Omental fat pad (tissue), 4 donors: ENCODE results near the gene MROH9. TPM values are rescaled to one million over a fixed set of nuclear protein-coding genes. Genes with fewer than 3 reads are reported as not detected.

Source experiments
- ATAC-seq: fragments of 150-250 bp; one replicate; pipeline ENCODE4 v1.9.1; 2016; ENCODE audit warnings: mild to moderate bottlenecking, moderate library complexity; ENCODE audit not compliant: low FRiP score
- DNase-seq: peaks from one replicate; pipeline ENCODE4 v3.0.0-alpha.2; 2019; ENCODE audit warnings: low spot score
- CTCF ChIP-seq, 3 donors: fragments of 450-650 bp; IDR thresholded peaks; one replicate each; pipeline ENCODE4 v1.5.1; 2016 to 2017; ENCODE audit warnings: antibody characterized with exemption in 3 of 3, mild to moderate bottlenecking in 3 of 3, moderate library complexity in 2 of 3
- total RNA-seq, 4 donors: library from RNA; depleted of rRNA; stranded (reverse); fragments of >200 nt; gene quantifications; one replicate each; pipeline ENCODE4 v1.1.0, GENCODE V29; 2016

MROH9 gene
- total RNA-seq, 4 donors from 2014 or later, result 0.24 TPM; not detected in 3

DNA sequence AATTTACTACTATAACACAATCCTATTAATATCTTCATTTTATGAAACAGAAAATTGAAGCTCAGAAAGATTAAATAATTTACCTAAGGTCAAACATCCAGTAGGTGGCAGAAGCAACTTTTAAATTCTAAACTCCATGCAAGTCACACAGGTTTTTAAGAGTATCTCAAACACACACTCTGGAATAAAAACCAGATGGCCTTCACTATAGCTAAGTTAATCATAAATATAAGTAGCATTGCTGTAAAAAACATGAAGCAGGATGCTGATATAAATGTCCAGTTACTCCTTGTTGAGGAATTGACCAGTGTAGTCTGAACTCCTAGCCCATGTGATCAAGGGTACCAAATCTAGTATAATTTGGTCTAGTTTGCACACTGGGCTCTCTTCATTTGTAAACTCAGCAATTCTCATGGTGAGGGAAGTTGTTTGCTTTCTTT, 146.0 kb downstream of the MROH9 start:
- no peak for TF ChIP-seq CTCF (IDR thresholded peaks at IDR 0.05)
- no peak for ATAC-seq
- no peak for DNase-seq

- no peak for DNase-seq
- no peak for ATAC-seq
- TF ChIP-seq CTCF (IDR thresholded peaks at IDR 0.05), result no peak
Observed at GRCh38 chr1:171081763-171082201, 146.4 kb downstream of the MROH9 start.

DNA sequence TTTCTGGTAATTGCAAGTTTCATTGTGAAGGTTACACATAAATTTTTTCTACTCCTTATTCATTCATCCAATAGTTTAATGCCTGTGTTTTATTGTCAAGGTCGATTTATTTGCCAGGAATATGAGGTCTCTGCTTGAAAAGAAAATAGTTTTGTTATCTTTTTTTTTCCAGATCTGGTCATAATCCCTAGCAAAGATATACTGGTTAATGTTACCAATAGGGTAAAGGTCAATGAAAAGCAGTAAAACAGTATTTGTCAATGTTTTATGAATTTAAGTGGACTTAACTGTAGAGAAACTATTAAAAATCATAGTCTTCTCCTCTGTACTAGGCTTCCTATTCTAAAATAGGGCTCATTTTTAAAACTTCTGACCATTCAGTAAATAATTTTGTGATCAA, 147.3 kb downstream of the MROH9 start:
- no peak for DNase-seq
- no peak for ATAC-seq
- TF ChIP-seq CTCF (IDR thresholded peaks at IDR 0.05), result no peak

DNA sequence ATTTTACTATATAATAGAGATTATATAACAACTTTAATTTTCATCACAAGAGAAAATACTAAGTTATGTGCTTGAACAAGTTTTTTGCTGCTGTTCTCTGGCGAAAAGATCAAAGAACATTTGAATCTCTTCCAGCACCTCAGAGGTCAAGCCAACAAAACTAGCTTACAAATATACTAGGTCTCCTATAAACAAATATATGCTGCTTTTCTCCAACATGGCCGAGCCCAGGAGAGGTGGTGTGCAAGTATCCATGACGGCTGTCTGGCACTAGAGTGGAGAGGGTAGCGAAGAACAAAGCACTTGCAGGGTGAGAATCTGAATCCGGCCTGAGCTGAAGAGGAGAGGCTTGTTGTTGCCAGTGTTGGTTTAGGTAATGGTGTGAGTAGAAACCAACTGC, 147.9 kb downstream of the MROH9 start:
- TF ChIP-seq CTCF (IDR thresholded peaks at IDR 0.05), result no peak
- DNase-seq (no peak), ATAC-seq (no peak)

DNA sequence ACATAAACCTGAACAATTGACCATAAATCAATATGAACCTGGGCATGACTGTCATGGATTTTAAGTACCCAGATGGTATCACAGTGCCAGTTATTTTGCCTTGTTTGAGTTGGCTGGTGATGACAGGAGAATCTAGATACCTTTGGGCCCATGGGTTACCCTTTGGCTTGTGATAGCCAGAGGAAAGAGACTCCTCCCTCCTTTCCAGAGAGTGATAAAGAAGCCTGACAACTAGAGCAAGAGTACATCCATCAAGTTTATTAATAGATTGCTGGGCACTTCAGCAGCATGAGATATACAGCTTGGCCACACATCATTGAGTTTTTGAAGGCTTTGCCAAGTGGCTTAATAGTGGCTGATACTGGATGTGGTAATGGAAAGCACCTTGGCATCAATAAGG, 148.8 kb downstream of the MROH9 start:
- ATAC-seq (no peak), DNase-seq (no peak)
- no peak for TF ChIP-seq CTCF (IDR thresholded peaks at IDR 0.05)

DNA sequence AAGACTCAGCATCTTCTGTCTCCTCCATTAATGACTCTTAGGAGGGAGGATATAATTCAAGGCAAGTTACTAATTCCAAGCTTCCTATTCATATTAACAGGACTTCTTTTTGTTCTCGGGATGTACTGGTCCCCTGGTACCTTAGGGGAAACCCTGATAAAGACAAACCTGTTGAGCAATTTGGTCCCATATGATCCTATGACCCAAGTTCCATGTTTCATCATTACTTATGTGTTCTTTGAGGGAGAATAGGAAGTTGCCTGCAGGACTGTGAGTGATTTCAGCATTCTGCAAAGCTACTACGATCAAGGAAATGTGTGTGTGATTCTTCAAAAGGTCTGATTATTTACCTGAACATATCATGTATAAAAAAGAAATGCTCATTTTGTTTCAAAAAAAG, 149.5 kb downstream of the MROH9 start:
- ATAC-seq, result no peak
- DNase-seq, result no peak
- TF ChIP-seq CTCF (IDR thresholded peaks at IDR 0.05), result no peak

DNA sequence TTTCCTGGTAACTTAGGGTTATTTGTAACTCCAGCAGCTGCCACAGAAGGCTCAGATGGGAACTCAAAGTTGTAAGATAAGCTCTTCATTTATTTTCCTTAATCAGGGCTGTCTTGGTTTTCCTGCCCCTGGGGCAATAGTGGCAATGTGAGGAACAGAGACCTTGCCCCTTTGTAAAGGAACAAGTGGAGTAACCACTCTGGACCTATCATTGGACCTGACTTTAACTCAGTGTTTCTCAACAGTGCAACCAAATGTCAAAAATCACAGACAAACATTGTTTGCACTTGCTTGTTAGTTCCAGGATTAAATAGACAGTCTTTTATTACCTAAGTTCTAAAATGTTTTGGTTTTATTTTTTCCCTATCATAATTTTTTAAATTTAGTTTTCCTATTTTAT, 152.6 kb downstream of the MROH9 start:
- ATAC-seq, result no peak
- no peak for TF ChIP-seq CTCF (IDR thresholded peaks at IDR 0.05)
- DNase-seq, result no peak
